KMS-11 (cell line): ENCODE data around the gene MAML2.

Source experiments
- H2AFZ ChIP-seq: fragments of 200-600 bp; sonication (generic); 2 replicates; pipeline ENCODE4 v1.6.1; 2016; ENCODE audit warnings: antibody characterized with exemption, mixed run types, low read depth
- H3K27ac ChIP-seq: fragments of 200-600 bp; sonication (generic); 2 replicates; pipeline ENCODE4 v1.6.1; 2016; ENCODE audit warnings: mild to moderate bottlenecking, mixed run types
- H3K27me3 ChIP-seq: fragments of 200-600 bp; sonication (generic); 2 replicates; pipeline ENCODE4 v1.6.1; 2017; ENCODE audit warnings: mild to moderate bottlenecking, low read depth, mixed run types, moderate library complexity; ENCODE audit not compliant: insufficient read depth
- H3K36me3 ChIP-seq: fragments of 200-600 bp; sonication (generic); 2 replicates; pipeline ENCODE4 v1.6.1; 2017; ENCODE audit warnings: mild to moderate bottlenecking, mixed run types; ENCODE audit not compliant: insufficient read depth
- H3K4me1 ChIP-seq: fragments of 200-600 bp; sonication (generic); 2 replicates; pipeline ENCODE4 v1.6.1; 2016; ENCODE audit warnings: mild to moderate bottlenecking, low read depth, mixed run types; ENCODE audit not compliant: poor library complexity, severe bottlenecking
- H3K4me2 ChIP-seq: fragments of 200-600 bp; sonication (generic); 2 replicates; pipeline ENCODE4 v1.7.0; 2016; ENCODE audit warnings: mild to moderate bottlenecking, mixed run types
- H3K4me3 ChIP-seq: fragments of 200-600 bp; sonication (generic); IDR thresholded peaks from 2 replicates; pipeline ENCODE4 v1.6.1; 2017; ENCODE audit warnings: low read depth, low read length, mixed read lengths; ENCODE audit not compliant: insufficient read depth
- H3K79me2 ChIP-seq: fragments of 200-600 bp; sonication (generic); 2 replicates; pipeline ENCODE4 v1.6.1; 2016; ENCODE audit warnings: low read depth, mixed run types; ENCODE audit not compliant: insufficient read depth
- H3K9ac ChIP-seq: fragments of 200-600 bp; sonication (generic); 2 replicates; pipeline ENCODE4 v1.6.1; 2016; ENCODE audit warnings: mild to moderate bottlenecking, mixed run types
- H4K20me1 ChIP-seq: fragments of 200-600 bp; sonication (generic); 2 replicates; pipeline ENCODE4 v1.6.1; 2016; ENCODE audit warnings: mild to moderate bottlenecking, mixed run types; ENCODE audit not compliant: insufficient read depth
- TF ChIP-seq, protein P1 (sequence below): fragments of 200-600 bp; sonication (generic); conservative IDR thresholded peaks from 2 replicates; pipeline ENCODE4 v1.6.1; 2017; ENCODE audit warnings: low read depth, mild to moderate bottlenecking, antibody characterized with exemption, low read length, moderate library complexity, mixed read lengths

Gene MAML2

DNA sequence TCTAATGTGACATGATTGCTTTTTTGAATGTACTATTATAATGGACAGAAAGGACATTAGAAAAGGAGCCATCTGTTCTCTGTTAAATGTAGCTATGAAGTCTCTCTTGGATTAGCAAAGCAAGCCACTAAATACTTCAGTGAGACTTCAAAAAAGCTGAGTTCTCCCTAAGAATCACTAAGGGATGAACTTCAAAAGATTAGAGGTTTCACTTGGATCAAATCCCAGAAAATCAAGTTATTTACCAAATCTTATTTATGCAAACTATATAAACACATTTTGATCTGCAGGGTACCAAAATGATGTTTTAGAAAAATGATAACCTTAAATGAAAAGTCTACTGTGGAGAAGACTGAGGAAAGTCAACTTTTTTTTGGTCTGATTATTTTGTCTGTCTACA, 337.0 kb downstream of the MAML2 start:
- H3K36me3 ChIP-seq: no peaks in the 10 kb centered on the region
- H3K27me3 ChIP-seq: no peaks in the 10 kb centered on the region
- no peak overlapping the region for H3K27ac ChIP-seq
- H3K79me2 ChIP-seq: no peaks in the 10 kb centered on the region
- H4K20me1 ChIP-seq: no peaks in the 10 kb centered on the region
- H3K4me1 ChIP-seq: no peaks in the 10 kb centered on the region
- no peak overlapping the region for H3K4me2 ChIP-seq
- TF ChIP-seq, protein P1, sequence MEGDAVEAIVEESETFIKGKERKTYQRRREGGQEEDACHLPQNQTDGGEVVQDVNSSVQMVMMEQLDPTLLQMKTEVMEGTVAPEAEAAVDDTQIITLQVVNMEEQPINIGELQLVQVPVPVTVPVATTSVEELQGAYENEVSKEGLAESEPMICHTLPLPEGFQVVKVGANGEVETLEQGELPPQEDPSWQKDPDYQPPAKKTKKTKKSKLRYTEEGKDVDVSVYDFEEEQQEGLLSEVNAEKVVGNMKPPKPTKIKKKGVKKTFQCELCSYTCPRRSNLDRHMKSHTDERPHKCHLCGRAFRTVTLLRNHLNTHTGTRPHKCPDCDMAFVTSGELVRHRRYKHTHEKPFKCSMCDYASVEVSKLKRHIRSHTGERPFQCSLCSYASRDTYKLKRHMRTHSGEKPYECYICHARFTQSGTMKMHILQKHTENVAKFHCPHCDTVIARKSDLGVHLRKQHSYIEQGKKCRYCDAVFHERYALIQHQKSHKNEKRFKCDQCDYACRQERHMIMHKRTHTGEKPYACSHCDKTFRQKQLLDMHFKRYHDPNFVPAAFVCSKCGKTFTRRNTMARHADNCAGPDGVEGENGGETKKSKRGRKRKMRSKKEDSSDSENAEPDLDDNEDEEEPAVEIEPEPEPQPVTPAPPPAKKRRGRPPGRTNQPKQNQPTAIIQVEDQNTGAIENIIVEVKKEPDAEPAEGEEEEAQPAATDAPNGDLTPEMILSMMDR: no peak
- no peak overlapping the region for H2AFZ ChIP-seq
- no peak overlapping the region for H3K4me3 ChIP-seq
- no peak overlapping the region for H3K9ac ChIP-seq

DNA sequence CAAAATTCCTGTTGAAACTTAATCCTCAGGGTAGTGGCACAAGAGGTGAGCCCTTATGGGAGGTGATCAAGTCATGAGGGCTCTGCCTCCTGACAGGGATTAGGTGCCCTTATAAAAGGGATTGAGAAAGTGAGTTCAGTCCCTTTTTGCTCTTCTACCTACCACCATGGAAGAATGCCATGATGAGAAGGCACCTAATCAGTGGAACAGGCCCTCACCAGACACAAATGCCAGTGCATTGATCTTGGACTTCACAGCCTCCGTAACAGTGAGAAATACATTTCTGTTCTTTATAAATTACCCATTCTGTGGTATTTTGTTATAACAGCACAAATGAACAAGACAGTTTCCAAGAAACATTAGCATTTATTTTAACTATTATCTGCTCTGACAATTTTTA, 338.1 kb downstream of the MAML2 start:
- no peaks in the 10 kb centered on the region for H3K4me1 ChIP-seq
- H2AFZ ChIP-seq: no peak overlapping the region
- H3K9ac ChIP-seq: no peak overlapping the region
- no peak overlapping the region for H3K4me3 ChIP-seq
- no peaks in the 10 kb centered on the region for H3K27me3 ChIP-seq
- no peaks in the 10 kb centered on the region for H3K79me2 ChIP-seq
- no peak overlapping the region for H3K27ac ChIP-seq
- H3K4me2 ChIP-seq: no peak overlapping the region
- no peaks in the 10 kb centered on the region for H3K36me3 ChIP-seq
- no peaks in the 10 kb centered on the region for H4K20me1 ChIP-seq
- TF ChIP-seq, protein P1: no peak

DNA sequence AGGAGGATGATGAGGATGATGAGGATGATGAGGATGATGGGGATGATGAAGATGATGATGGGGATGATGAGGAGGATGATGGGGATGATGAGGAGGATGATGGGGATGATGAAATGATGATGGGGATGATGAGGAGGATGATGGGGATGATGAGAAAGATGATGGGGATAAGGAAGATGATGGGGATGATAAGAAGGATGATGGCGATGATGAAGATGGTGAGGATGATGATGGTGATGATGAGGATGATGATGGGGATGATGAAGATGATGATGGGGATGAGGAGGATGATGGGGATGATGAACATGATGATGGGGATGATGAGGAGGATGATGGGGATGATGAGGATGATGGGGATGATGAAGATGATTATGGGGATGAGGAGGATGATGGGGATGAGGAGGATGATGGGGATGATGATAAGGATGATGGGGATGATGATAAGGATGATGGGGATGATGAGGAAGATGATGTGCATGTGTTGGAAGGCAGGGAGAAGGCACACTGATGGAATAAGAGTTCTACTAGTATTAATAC, 340.2 kb downstream of the MAML2 start:
- no peaks in the 10 kb centered on the region for H3K27me3 ChIP-seq
- H3K36me3 ChIP-seq: no peaks in the 10 kb centered on the region
- H3K27ac ChIP-seq: no peak overlapping the region
- no peaks in the 10 kb centered on the region for H3K79me2 ChIP-seq
- H4K20me1 ChIP-seq: no peaks in the 10 kb centered on the region
- H3K4me1 ChIP-seq: no peaks in the 10 kb centered on the region
- TF ChIP-seq, protein P1: no peak
- no peak overlapping the region for H2AFZ ChIP-seq
- H3K4me3 ChIP-seq: no peak overlapping the region
- H3K9ac ChIP-seq: no peak overlapping the region
- H3K4me2 ChIP-seq: no peak overlapping the region

DNA sequence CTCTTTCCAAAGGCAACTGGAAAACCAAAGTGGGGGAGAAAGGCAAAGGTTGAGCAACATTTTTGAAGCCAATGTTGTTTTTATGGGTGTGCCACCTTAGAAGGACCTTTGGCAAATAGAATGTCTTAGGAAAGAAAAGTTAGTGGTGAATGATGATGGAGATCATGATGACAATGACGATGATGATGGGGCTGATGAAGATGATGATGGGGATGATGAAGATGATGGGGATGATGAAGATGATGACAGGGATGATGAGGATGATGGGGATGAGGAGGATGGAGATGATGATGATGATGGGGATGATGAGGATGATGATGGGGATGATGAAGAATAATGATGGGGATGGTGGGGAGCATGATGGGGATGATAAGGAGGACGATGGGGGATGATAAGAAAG, 340.7 kb downstream of the MAML2 start:
- Histone ChIP-seq H3K27ac (no peak overlapping the region), H3K36me3 (no peaks in the 10 kb centered on the region), H3K79me2 (no peaks in the 10 kb centered on the region), H4K20me1 (no peaks in the 10 kb centered on the region), H3K9ac (no peak overlapping the region), H3K4me1 (no peaks in the 10 kb centered on the region), H3K27me3 (no peaks in the 10 kb centered on the region), H3K4me2 (no peak overlapping the region), H2AFZ (no peak overlapping the region), H3K4me3 (no peak overlapping the region)
- TF ChIP-seq, protein P1: no peak
